NCI-H1105 (cell line): ENCODE results near the gene SCARF2.
"Not testable (repeated sequence)": the region's sequence is repeated elsewhere in the genome, so short reads cannot be mapped to it uniquely, and the experiment has no call there.

ENCODE experiments used
- DNase-seq: peaks from one replicate; lab custom pipeline; 2025; lab: John Stamatoyannopoulos, UW

SCARF2 gene

GRCh38 chr22:20437613-20438426, at the start of gene SCARF2:
SCARF2 (minus strand) TSS chr22:20437825; CDS start chr22:20437754, 71 bp downstream.
- no peak for DNase-seq

DNA sequence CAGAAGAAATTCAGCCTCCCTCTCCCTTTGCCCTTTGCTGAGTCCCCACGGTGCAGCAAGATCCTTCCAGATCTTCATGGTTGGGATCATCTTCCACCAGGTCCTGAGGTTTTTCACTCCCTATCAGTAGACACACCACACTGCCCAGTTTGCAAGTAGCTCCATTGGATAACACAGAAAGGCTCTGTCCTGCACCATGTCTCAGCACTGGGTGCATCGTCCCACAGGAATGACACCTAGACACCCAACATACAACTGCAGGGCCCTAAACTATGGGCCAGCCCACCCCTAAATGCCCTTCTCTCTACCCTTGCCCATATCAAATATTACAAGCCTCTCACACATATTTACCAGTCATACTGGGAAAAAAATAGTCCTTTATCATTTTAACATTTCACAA, 48.6 kb upstream of the SCARF2 start:
- no peak for DNase-seq

DNA sequence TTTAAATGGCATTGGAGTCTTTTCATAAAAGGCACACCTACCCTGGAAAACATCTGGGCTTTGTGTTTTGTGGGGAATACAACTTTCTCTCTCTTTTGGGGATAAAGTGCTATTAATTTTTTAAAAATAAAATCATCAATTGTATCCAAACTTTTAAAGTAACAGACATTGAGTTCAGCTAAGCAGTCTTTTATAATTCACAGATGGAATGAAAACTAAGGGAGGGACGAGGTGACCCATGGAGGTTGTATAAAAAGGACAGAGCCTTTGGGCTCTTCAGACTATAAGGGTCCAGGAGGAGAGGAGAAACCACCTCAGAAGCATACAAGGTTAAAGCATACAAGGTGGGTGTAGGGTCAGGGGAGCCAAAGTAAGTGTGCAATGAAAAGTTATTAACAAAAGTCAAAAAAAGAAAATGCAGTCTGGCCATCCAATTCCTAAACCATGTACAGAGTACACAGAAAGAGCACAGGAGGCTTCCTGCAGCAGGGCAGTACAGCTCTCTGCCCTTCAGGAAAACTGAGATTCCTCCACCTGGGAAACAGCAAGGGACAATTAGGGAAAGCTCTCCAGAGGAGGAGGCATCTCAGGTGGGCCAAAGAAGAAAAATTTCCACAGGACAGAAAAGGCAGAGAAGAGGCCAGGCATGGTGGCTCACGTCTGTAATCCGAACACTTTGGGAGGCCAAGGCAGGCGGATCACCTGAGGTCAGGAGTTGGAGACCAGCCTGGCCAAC, 47.5 kb upstream of the SCARF2 start:
- no peak for DNase-seq

DNA sequence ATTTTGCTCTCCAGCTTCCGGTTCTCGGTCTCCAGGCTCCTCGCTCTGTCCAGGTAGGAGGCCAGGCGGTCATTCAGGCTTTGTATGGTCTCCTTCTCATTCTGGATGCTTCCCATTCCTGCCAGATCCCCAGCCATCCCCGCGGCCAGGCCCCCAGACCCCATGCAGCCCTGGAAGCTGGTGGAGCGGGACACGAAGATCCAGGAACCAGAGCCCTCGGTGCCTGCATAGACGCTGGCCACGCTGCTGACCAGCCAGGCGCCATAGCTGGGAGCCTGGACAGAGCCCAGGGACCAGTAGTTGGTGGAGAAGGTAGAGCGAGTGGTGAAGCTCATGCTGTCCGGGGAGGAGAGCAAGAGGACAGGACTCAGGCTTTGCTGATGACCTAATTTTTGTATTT, 46.1 kb upstream of the SCARF2 start:
- DNase-seq = no peak

DNA sequence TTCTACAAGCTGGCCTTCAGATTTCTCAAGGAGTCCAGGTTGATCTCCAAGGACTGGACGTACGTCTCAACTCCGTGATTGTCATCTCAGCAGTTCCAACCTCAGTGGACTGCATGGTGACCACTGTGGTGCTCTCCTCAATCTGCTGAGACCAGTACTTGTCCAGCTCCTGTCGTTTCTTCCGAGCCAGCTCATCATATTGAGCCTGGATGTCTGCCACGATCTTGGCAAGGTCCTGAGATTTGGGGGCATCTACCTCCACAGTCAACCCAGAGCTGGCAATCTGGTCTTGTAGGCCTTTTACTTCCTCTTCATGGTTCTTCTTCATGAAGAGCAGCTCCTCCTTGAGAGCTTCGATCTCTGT, 45.5 kb upstream of the SCARF2 start:
- DNase-seq = not testable (repeated sequence)

DNA sequence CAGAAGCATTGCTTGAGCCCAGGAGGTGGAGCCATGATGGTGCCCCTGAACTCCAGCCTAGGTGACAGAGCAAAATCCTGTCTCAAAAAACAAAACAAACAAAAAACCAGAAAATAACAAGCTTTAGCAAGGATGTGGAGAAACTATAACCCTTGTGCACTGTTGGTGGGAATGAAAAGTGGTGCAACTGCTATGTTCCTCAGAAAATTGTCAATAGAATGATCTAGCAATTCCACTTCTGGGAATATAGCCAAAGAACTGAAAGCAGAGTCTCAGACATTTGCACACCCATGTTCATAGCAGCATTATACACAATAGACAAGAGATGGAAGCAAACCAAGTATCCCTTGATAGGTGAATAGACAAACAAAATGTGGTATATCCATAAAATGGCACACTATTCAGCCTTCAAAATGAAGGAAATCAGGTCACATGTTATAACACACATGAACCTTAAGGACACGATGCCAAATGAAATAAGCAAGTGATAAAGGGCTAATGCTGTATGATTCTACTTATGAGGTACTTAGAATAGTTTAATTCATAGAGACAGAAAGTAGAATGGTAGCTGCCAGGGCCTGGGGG, 42.1 kb upstream of the SCARF2 start:
- no peak for DNase-seq

DNA sequence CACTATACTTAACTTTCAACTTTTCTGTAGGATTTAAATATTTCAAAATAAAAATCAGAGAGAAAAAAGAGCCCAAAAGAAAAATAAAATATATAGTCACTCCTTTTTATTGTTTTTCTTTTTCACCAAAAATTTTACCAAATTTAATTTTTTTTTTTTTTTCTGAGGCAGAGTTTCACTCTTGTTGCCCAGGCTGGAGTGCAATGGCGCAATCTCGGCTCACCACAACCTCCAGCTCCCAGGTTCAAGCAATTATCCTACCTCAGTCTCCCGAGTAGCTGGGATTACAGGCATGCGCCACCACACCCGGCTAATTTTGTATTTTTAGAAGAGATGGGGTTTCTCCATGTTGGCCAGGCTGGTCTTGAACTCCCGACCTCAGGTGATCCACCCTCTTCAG, 40.4 kb upstream of the SCARF2 start:
- not testable (repeated sequence) for DNase-seq

- DNase-seq = not testable (repeated sequence)
These were observed 37.9 kb upstream of the SCARF2 start for GRCh38 chr22:20475569-20475968.

GRCh38 chr22:20475115-20475436, 37.5 kb upstream of the SCARF2 start:
- no peak for DNase-seq

DNA sequence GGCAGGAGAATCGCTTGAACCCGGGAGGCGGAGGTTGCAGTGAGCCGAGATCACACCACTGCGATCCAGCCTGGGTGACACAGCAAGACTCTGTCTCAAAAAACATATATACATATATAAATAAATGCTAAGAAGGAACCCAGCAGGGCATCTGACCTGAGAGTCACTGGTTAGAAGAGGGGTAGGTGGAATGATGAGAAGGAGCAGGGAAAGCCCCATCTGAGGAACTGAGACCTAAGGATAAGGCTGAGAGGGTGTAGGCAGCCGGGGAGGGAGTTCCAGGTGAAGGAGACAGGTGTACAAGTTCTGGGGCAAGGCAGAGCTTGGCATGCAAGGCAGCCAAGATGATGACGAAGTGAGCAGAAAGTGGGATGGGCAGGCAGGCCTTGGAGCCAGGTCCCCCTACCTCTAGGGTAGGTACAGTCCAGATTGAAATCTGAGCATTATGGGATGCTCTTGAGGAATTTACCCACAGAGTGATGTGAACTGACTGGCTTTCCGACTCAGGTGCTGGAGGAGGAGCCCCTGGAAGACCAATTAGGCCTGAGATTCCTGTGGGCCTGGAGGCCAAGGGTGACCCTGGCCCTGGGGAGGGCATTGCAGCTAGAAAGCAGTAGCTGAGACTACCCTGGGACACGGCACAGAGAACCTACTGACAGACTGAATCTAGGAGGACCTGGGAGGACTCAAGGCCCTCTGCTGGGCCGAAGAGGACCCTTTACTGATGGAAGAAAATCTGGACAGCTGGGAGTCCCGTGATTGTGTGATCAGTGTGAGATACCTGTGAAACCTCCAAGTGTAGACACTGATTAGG, 35.2 kb upstream of the SCARF2 start:
- DNase-seq = no peak

GRCh38 chr22:20471126-20471833, 33.7 kb upstream of the SCARF2 start:
- DNase-seq = no peak

GRCh38 chr22:20470525-20470924, 32.9 kb upstream of the SCARF2 start:
- not testable (repeated sequence) for DNase-seq

GRCh38 chr22:20469110-20469868, 31.7 kb upstream of the SCARF2 start:
- DNase-seq = no peak

GRCh38 chr22:20466659-20467379, 29.2 kb upstream of the SCARF2 start:
- DNase-seq = no peak

- DNase-seq = no peak
These were observed 28.1 kb upstream of the SCARF2 start for GRCh38 chr22:20465759-20466077.

- no peak for DNase-seq
These were observed 27.5 kb upstream of the SCARF2 start for GRCh38 chr22:20464912-20465758.

DNA sequence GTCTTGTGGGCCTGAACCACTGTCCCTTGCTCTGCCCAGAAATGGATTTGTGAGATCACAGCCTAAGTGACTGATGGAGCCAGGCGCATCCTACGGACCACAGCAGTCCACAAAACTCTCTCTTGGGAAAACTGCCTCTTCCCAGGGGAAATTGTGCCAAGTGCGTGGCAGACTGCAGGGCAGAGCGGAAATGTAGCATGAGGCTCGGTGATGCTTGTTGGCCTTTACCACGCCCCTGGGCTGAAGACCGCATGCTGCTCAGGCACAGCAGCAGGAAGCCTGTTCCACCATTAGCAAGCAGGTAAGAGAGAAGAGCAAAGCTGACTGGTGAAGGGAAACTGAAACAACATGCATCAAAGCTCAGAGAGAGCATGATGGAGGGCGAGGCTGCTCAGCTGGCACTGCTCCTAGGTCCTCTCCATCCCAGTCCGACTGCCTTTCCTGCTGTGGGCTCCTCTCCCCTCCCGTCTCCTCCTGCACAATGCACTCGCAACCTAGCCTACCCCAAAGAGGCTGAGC, 26.5 kb upstream of the SCARF2 start:
- DNase-seq = no peak

- DNase-seq = no peak
These were observed 25.9 kb upstream of the SCARF2 start for GRCh38 chr22:20463324-20464095.
